Adrenal gland (tissue), 12 donors: Measurements from ENCODE around the gene SPARCL1. TPM values are rescaled to one million over a fixed set of nuclear protein-coding genes. Genes with fewer than 3 reads are reported as not detected.
"Not testable (repeated sequence)": the region's sequence is repeated elsewhere in the genome, so short reads cannot be mapped to it uniquely, and the experiment has no call there.

Experiments used
- DNase-seq, 7 donors: peaks; one replicate each; pipeline ENCODE4 v3.0.0-alpha.2; 2019 to 2020
- H3K27ac ChIP-seq, 5 donors: fragments of 200-600 bp; sonication (generic) in 4 of 5; 1 replicate in 3 of 5; 2 replicates in 2 of 5; pipeline versions ENCODE4 v1.5.1 to v1.8.0; 2016 to 2020; ENCODE audit warnings: mild to moderate bottlenecking in 1 of 5
- H3K27me3 ChIP-seq: fragments of 200-600 bp; 2 replicates; pipeline ENCODE4 v1.8.0; 2021
- H3K36me3 ChIP-seq, 2 donors: fragments of 200-600 bp; replicated peaks in 1 of 2; 1 replicate in 1 of 2; 2 replicates in 1 of 2; pipeline versions ENCODE4 v1.5.1 to v1.8.0; 2018 to 2022
- H3K4me1 ChIP-seq, 2 donors: fragments of 200-600 bp; replicated peaks in 1 of 2; 1 replicate in 1 of 2; 2 replicates in 1 of 2; pipeline versions ENCODE4 v1.5.1 to v1.8.0; 2018 to 2021
- H3K4me3 ChIP-seq, 4 donors: fragments of 200-600 bp; sonication (generic) in 3 of 4; one replicate each; pipeline ENCODE4 v1.5.1; 2016 to 2018
- H3K9me3 ChIP-seq, 3 donors: fragments of 200-600 bp; sonication (generic) in 1 of 3; replicated peaks in 1 of 3; 1 replicate in 2 of 3; 2 replicates in 1 of 3; pipeline versions ENCODE4 v1.5.1 to v1.8.0; 2016 to 2021
- CTCF ChIP-seq, 6 experiments: fragments of 450-650 bp in 4 of 6; fragments of 200-600 bp in 2 of 6; sonication (generic) in 1 of 6; IDR thresholded peaks; 1 replicate in 5 of 6; 2 replicates in 1 of 6; pipeline versions ENCODE4 v1.5.1 to v1.8.0; 2016 to 2021; ENCODE audit warnings: antibody characterized with exemption in 6 of 6, mild to moderate bottlenecking in 2 of 6, moderate library complexity in 1 of 6
- POLR2A ChIP-seq, 2 donors: fragments of 450-650 bp; IDR thresholded peaks; one replicate each; pipeline ENCODE4 v1.6.1; 2017; ENCODE audit warnings: antibody characterized with exemption in 2 of 2, mild to moderate bottlenecking in 2 of 2, moderate library complexity in 1 of 2
- WGBS, 4 donors: extraction: QIAGEN DNeasy Blood & Tissue Kit in 2 of 4; methylation state at CpG; one replicate each; pipeline versions ENCODE4 v1.1.5 to v1.1.7; 2013 to 2017; 5-methylcytosine and 5-hydroxymethylcytosine counted together
- intact Hi-C, 2 donors: fragments of 100-400 bp; cut with DNase I; formaldehyde crosslinking; loops; one replicate each; pipeline versions ENCODE4 v1.14.1 to v1.15.0; 2022 to 2023
- polyA plus RNA-seq, 3 donors: library from polyadenylated mRNA; stranded (reverse); fragments of 200-250 nt in 2 of 3; fragments of 350-450 nt in 1 of 3; fragmentation: Illumina TruSeq in 1 of 3; extraction: RNeasy Lipid Tissue Mini Kit (QIAGEN cat#74804) in 1 of 3; gene quantifications; one replicate each; pipeline ENCODE4 v1.2.3, GENCODE V29; 2013 to 2014
- total RNA-seq, 9 donors: library from RNA; depleted of rRNA in 4 of 9; stranded (reverse); fragments of >200 nt in 4 of 9; fragments of 120-200 nt in 1 of 9; fragmentation: NEBNext Ultra II Directional in 1 of 9; extraction: Animal tissue kit (Norgen Biotek cat#: 25700) in 1 of 9; gene quantifications; one replicate each; pipeline versions ENCODE4 v1.1.0 to v1.2.4, GENCODE V29; 2013 to 2023
- donor health status: healthy with polysubstance abuse.
- donor health status: Bipolar disorder and iron deficiency.
- donor health status: DM: yes; HTN: yes; CAD: no.
- donor health status: DM: no; HTN: no; CAD: no.
- donor health status: DM: no; HTN: no; CAD: no.
- donor health status: DM: yes; HTN: yes; CAD: no.

The SPARCL1 gene
- total and polyA plus RNA-seq, 12 donors: 36.9 to 201 (median 124) TPM

- WGBS, 4 donors: 82 to 91% (median 89%) methylated on average over 2 of the region's 2 CpGs
- TF ChIP-seq POLR2A (IDR thresholded peaks at IDR 0.05) (no peak), CTCF (IDR thresholded peaks at IDR 0.05) (no peak)
- H3K27me3 ChIP-seq: no peaks in the 10 kb centered on the region
- H3K4me3 ChIP-seq: no peak overlapping the region
- intact Hi-C loops: loop anchor here (10.0 kb wide), 2 partner anchors 87 to 187 kb away; no protein-coding TSS in a partner anchor
- H3K27ac ChIP-seq: no peak overlapping the region
- no peaks in the 10 kb centered on the region for H3K4me1 ChIP-seq
- DNase-seq: no peak
- H3K36me3 ChIP-seq: peaks cover 0 to 14% of the 10 kb centered on the region in 2 donors
- H3K9me3 ChIP-seq: no peaks in the 10 kb centered on the region
These were observed 67.1 kb downstream of the SPARCL1 start for GRCh38 chr4:87462102-87462501.

- Histone ChIP-seq H3K9me3 (no peaks in the 10 kb centered on the region), H3K4me3 (no peak overlapping the region), H3K27ac (no peak overlapping the region), H3K36me3 (peaks cover 0 to 14% of the 10 kb centered on the region in 2 donors), H3K27me3 (no peaks in the 10 kb centered on the region), H3K4me1 (no peaks in the 10 kb centered on the region)
- DNase-seq: no peak
- intact Hi-C loops: loop anchor here (10.0 kb wide), 2 partner anchors 86 to 186 kb away; no protein-coding TSS in a partner anchor
- TF ChIP-seq POLR2A (IDR thresholded peaks at IDR 0.05): no peak
- TF ChIP-seq CTCF (IDR thresholded peaks at IDR 0.05): no peak
These were observed 67.9 kb downstream of the SPARCL1 start for GRCh38 chr4:87461281-87461700.

- no peaks in the 10 kb centered on the region for H3K27me3 ChIP-seq
- no peaks in the 10 kb centered on the region for H3K4me1 ChIP-seq
- no peaks in the 10 kb centered on the region for H3K9me3 ChIP-seq
- peaks cover 0 to 14% of the 10 kb centered on the region in 2 donors for H3K36me3 ChIP-seq
- no peak overlapping the region for H3K4me3 ChIP-seq
- no peak for TF ChIP-seq CTCF (IDR thresholded peaks at IDR 0.05)
- TF ChIP-seq POLR2A (IDR thresholded peaks at IDR 0.05): no peak
- no peak for DNase-seq
- intact Hi-C loops: no loop called here
- H3K27ac ChIP-seq: no peak overlapping the region
- WGBS, 4 donors: 96 to 99% (median 98%) methylated on average over 4 of the region's 4 CpGs
These were observed 70.3 kb downstream of the SPARCL1 start for GRCh38 chr4:87458913-87459312.

- peaks cover 0 to 4% of the 10 kb centered on the region in 2 donors for H3K4me1 ChIP-seq
- intact Hi-C loops: no loop called here
- peaks cover 0 to 39% of the 10 kb centered on the region in 2 donors for H3K36me3 ChIP-seq
- H3K4me3 ChIP-seq: no peak overlapping the region
- no peak for DNase-seq
- TF ChIP-seq CTCF (IDR thresholded peaks at IDR 0.05) (no peak), POLR2A (IDR thresholded peaks at IDR 0.05) (no peak)
- no peak overlapping the region for H3K27ac ChIP-seq
- no peaks in the 10 kb centered on the region for H3K27me3 ChIP-seq
- no peaks in the 10 kb centered on the region for H3K9me3 ChIP-seq
These were observed 77.6 kb downstream of the SPARCL1 start for GRCh38 chr4:87451537-87451936.

GRCh38 chr4:87446375-87446774, 82.8 kb downstream of the SPARCL1 start:
- intact Hi-C loops, H3K27ac ChIP-seq, H3K4me3 ChIP-seq, H3K9me3 ChIP-seq, DNase-seq, H3K4me1 ChIP-seq, H3K27me3 ChIP-seq: not testable (repeated sequence)
- 93 to 99% (median 95%) methylated on average over 6 of the region's 6 CpGs for WGBS, 4 donors
- H3K36me3 ChIP-seq: peaks cover 0 to 37% of the 10 kb centered on the region in 2 donors
